Stimulated activated CD4-positive, alpha-beta T cell treated with anti-CD3 and anti-CD28 coated beads, Interleukin-15, amount 100 ng/mL, for 1 hour (primary cell): ENCODE measurements around the gene PDLIM1.
"Not testable (repeated sequence)": the region's sequence is repeated elsewhere in the genome, so short reads cannot be mapped to it uniquely, and the experiment has no call there.

Experiments
- DNase-seq, 2 donors: peaks; one replicate each; pipeline ENCODE4 v3.0.0-alpha.2; 2020; ENCODE audit warnings: low read depth in 1 of 2, low spot score in 1 of 2

Gene PDLIM1

DNA sequence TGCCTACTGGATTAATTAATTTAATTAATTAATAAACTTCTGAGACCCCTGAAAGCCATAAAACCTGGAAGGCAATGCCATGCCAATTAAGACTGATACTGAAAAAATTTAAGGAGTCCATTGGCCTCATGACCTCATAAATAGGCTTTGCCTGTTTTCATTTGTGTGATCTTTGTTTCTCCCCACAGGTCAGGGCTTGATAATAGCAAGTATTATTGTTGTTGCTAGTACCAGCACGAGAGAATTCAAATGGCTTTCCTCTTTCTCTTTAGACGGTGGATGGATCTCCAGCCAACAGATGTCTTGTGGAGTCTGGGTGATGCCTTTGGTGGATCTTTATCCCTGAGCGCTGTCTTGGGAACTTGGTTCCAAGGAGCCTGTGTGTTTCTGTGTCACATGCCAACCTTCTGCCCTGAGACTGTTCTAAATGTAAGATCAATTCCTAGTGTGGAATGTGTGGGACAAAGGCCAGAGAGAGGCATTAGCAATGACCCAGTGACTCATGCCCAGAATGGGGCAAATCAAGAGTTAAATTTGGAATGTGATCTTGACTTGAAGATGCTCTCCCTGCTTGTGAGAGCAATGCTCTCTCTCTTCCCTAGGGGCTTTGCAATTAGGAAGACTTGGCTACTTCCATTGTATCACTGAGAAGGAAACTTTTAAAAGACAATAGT, 79.1 kb downstream of the PDLIM1 start:
- DNase-seq = no peak

DNA sequence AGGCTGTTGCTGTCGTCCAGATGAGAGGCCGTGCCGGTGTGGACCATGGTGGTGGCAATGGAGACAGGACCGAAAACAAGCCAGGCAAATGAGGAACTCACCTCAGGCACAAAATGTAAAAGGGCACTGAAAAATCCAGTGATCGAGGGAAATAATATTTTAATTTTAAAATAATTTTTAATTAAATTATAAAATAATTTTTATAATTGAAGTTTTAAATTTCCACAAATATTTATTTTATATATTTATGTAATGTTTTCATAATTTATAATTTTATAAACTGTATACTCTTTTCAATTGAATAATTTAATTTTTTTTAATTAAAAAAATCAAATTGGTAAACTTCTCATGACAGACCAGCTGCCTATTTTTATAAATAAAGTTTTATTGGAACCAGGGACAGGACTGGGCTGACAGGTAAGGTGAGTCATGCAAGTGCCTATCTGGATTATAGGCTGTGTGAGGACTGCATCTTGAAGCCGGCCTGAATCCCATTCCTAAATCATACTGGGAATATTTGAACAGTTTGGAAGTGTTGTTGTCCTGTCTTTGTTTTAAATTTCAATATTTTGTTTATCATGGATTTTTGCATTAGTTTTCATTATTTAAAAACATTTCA, 81.2 kb downstream of the PDLIM1 start:
- no peak for DNase-seq

DNA sequence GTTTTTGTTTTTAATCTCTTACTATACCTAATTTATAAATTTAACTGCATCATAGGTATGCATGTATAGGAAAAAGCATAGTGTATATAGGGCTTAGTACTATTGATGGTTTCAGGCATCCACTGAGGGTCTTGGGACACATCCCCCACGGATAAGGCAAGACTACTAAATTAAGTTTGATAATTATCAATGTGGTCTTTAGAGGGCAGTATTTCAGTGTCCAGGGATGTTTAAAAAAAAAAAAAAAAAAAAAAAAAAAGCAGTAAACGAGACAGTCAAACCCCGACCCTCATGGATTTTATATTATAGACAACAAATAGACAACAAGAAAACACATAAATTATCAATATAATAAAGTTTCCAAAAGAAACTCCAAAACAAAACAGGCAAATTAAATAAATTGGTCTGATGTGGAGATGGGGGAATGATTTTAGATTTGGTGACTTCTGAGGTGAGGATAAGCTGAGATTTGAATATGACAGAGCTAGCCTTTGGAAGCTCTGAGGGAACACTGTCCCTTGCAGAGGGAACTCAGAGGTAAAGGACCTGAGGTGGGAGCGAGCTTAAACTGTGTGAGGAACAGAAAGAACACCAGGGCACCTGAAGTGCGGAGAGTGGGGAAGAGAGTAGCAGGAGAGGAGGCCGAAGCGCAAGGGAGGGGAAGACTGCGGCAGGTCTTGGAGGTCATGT, 82.0 kb downstream of the PDLIM1 start:
- no peak for DNase-seq

DNA sequence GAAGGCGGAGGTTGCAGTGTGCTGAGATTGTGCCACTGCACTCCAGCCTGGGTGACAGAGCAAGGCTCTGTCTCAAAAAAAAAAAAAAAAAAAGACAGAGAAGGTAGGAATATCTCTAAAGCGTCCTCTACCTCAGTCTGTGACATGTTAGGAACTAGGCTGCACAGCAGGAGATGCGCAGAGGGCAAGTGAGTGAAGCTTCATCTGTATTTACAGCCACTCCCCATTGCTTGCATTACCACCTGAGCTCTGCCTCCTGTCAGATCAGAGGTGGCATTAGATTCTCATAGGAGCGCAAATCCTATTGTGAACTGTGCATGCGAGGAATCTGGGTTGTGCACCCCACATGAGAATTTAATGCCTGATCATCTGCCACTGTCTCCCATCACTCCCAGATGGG, 87.9 kb downstream of the PDLIM1 start:
- DNase-seq = not testable (repeated sequence)

DNA sequence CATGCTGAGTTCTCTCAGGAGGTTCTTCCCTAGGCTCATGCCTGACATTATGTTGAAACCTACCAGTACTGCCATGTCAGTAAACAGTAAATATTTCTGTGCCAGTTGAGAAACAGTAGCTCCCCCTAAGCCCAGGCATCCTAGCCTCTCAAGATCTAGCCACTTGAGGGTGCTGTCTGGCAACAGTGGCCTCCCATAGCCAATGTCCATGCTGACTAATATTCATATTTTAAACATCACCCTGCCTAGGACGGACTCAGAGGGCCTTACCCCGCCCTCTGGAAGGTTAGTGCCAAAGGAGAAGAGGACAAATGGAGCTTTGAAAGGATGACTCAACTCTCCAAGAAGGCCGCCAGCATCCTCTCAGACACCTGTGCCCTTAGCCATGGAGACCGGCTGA, 89.1 kb downstream of the PDLIM1 start:
- no peak for DNase-seq

- no peak for DNase-seq
Observed at GRCh38 chr10:95196046-95196445, 94.8 kb downstream of the PDLIM1 start.

DNA sequence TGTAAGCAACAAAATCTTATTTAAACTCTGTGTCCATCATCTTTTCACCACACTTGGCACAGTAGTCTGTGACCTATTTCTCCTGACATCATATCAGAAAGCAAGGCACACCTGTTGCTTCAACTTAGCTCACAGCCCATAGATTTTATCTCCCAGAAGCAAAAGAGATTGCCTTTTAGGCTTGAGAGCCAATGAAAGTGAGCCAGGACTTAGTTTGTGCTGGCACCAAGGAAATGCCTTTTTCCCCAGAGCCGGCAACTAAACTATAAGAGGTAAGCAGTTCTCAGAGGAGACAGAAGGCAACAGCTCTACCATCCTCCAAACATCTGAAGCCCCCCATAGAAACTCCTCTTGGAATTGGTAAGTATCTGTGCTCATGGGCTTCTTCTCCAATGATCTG, 96.9 kb downstream of the PDLIM1 start, which contains the start of gene ACSM6:
ACSM6 (plus strand) TSS at position 295 of the 400 bp plus-strand sequence. CDS start 248 bp downstream, outside the sequence.
- no peak for DNase-seq

GRCh38 chr10:95188593-95188992, 102.2 kb downstream of the PDLIM1 start:
- DNase-seq = no peak

- DNase-seq = no peak
Observed at GRCh38 chr10:95187617-95188016, 103.2 kb downstream of the PDLIM1 start.
